Ishikawa (cell line): ENCODE measurements around the gene RPS6KA4.

Source experiments
- CEBPB ChIP-seq: IDR thresholded peaks from 2 replicates; pipeline ENCODE4 v1.6.1; 2012
- CREB1 ChIP-seq: IDR thresholded peaks from 2 replicates; pipeline ENCODE4 v1.6.1; 2012; ENCODE audit warnings: low read depth
- EGR1 ChIP-seq: IDR thresholded peaks from 2 replicates; pipeline ENCODE4 v1.6.1; 2012
- EP300 ChIP-seq: IDR thresholded peaks from 2 replicates; pipeline ENCODE4 v1.6.1; 2012; ENCODE audit warnings: borderline replicate concordance
- FOXM1 ChIP-seq: IDR thresholded peaks from 2 replicates; pipeline ENCODE4 v1.6.1; 2012; ENCODE audit warnings: low read depth, borderline replicate concordance
- NFIC ChIP-seq: IDR thresholded peaks from 2 replicates; pipeline ENCODE4 v1.6.1; 2012
- RAD21 ChIP-seq: IDR thresholded peaks from 2 replicates; pipeline ENCODE4 v1.6.1; 2012; ENCODE audit warnings: low read depth
- TAF1 ChIP-seq: IDR thresholded peaks from 2 replicates; pipeline ENCODE4 v1.6.1; 2012; ENCODE audit warnings: low read depth, mild to moderate bottlenecking
- TCF12 ChIP-seq: IDR thresholded peaks from 2 replicates; pipeline ENCODE4 v1.6.1; 2012; ENCODE audit warnings: low read depth
- TEAD4 ChIP-seq: IDR thresholded peaks from 2 replicates; pipeline ENCODE4 v1.6.1; 2012
- YY1 ChIP-seq: IDR thresholded peaks from 2 replicates; pipeline ENCODE4 v1.6.1; 2012; ENCODE audit warnings: low read depth
- ZBTB7A ChIP-seq: IDR thresholded peaks from 2 replicates; pipeline ENCODE4 v1.6.1; 2012; ENCODE audit warnings: low read depth
- TF ChIP-seq, protein P1 (sequence below): IDR thresholded peaks from 2 replicates; pipeline ENCODE4 v1.6.1; 2012; ENCODE audit warnings: low read depth, mild to moderate bottlenecking
- TF ChIP-seq, protein P2 (sequence below): IDR thresholded peaks from 2 replicates; pipeline ENCODE4 v1.6.1; 2012
- TF ChIP-seq, protein P3 (sequence below): IDR thresholded peaks from 2 replicates; pipeline ENCODE4 v1.6.1; 2012

RPS6KA4 gene

DNA sequence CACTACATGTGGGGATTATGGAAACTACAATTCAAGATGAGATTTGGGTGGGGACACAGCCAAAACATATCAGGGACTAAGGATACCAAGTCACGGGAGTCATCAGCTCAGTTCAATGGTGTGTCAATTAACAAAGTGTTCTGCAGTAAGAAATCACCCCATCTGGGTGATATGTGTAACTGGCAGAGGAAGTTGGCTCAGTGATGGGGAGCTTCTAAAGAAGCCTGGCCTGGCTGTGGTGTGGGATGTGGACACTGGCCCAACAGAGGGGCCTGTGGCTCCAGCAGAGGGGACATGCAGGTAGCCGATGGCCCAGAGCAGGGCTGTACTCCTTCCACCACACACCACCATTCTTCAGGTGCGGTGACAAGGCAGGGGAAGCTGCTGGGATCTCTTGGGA is 31.6 kb downstream of the RPS6KA4 start:
- TF ChIP-seq EGR1 = no peak
- TF ChIP-seq NFIC = no peak
- no peak for TF ChIP-seq TAF1
- TF ChIP-seq RAD21 = no peak
- TF ChIP-seq, protein P1, sequence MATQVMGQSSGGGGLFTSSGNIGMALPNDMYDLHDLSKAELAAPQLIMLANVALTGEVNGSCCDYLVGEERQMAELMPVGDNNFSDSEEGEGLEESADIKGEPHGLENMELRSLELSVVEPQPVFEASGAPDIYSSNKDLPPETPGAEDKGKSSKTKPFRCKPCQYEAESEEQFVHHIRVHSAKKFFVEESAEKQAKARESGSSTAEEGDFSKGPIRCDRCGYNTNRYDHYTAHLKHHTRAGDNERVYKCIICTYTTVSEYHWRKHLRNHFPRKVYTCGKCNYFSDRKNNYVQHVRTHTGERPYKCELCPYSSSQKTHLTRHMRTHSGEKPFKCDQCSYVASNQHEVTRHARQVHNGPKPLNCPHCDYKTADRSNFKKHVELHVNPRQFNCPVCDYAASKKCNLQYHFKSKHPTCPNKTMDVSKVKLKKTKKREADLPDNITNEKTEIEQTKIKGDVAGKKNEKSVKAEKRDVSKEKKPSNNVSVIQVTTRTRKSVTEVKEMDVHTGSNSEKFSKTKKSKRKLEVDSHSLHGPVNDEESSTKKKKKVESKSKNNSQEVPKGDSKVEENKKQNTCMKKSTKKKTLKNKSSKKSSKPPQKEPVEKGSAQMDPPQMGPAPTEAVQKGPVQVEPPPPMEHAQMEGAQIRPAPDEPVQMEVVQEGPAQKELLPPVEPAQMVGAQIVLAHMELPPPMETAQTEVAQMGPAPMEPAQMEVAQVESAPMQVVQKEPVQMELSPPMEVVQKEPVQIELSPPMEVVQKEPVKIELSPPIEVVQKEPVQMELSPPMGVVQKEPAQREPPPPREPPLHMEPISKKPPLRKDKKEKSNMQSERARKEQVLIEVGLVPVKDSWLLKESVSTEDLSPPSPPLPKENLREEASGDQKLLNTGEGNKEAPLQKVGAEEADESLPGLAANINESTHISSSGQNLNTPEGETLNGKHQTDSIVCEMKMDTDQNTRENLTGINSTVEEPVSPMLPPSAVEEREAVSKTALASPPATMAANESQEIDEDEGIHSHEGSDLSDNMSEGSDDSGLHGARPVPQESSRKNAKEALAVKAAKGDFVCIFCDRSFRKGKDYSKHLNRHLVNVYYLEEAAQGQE = no peak
- no peak for TF ChIP-seq TEAD4
- no peak for TF ChIP-seq ZBTB7A
- TF ChIP-seq EP300 = no peak
- TF ChIP-seq CREB1 = no peak
- no peak for TF ChIP-seq YY1
- no peak for TF ChIP-seq FOXM1
- TF ChIP-seq CEBPB = no peak
- TF ChIP-seq, protein P2, sequence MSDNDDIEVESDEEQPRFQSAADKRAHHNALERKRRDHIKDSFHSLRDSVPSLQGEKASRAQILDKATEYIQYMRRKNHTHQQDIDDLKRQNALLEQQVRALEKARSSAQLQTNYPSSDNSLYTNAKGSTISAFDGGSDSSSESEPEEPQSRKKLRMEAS = no peak
- TF ChIP-seq, protein P3, sequence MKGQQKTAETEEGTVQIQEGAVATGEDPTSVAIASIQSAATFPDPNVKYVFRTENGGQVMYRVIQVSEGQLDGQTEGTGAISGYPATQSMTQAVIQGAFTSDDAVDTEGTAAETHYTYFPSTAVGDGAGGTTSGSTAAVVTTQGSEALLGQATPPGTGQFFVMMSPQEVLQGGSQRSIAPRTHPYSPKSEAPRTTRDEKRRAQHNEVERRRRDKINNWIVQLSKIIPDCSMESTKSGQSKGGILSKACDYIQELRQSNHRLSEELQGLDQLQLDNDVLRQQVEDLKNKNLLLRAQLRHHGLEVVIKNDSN = no peak
- no peak for TF ChIP-seq TCF12

DNA sequence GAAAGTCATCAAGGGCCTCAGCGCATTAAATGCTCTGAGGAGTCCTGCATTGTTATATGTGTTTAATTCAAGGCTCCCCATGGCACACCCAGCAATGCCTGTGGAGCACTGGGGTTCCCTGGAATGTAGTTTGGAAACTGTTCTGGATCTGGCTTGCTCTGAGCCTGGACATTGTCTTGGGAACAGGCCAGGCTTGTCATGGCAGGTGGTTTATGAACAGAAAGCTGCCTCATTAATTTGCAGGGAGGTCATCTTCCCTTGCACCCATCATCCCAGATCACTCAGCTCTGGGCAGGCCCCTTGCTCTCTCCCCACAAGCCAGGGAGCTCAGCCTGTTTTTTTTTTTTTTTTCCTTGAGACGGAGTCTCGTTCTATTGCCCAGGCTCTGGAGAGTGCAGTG is 32.9 kb downstream of the RPS6KA4 start:
- TF ChIP-seq, protein P1 = no peak
- TF ChIP-seq, protein P3 = no peak
- no peak for TF ChIP-seq FOXM1
- no peak for TF ChIP-seq TEAD4
- no peak for TF ChIP-seq NFIC
- TF ChIP-seq YY1 = no peak
- no peak for TF ChIP-seq EP300
- no peak for TF ChIP-seq TAF1
- TF ChIP-seq TCF12 = no peak
- TF ChIP-seq CEBPB = no peak
- no peak for TF ChIP-seq CREB1
- no peak for TF ChIP-seq EGR1
- TF ChIP-seq, protein P2 = no peak
- no peak for TF ChIP-seq RAD21
- no peak for TF ChIP-seq ZBTB7A

DNA sequence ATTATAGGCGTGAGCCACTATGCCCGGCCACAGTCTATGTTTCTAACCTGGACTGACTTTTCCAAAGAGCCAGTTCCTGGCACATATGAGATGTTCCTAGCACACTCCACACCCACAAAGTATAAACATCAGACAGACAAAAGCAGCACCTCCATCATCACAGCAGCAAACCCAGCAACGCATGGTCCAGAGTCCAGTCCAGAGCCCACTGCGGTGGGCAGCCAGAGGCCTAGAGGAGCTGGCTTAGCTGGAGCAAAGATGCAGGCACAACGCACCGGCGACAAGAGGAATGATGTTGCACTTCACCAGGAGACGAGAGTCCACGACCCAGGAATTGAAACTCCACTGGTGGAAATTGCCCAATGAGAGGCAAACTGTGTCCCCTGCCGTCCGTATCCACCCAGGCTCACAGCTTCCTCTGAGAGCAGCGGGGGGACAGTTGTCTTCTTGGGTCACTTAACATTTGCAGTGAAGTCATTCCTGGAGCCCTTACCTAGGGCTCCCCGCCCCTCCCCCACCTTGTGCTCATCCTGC is 36.6 kb downstream of the RPS6KA4 start:
- no peak for TF ChIP-seq ZBTB7A

DNA sequence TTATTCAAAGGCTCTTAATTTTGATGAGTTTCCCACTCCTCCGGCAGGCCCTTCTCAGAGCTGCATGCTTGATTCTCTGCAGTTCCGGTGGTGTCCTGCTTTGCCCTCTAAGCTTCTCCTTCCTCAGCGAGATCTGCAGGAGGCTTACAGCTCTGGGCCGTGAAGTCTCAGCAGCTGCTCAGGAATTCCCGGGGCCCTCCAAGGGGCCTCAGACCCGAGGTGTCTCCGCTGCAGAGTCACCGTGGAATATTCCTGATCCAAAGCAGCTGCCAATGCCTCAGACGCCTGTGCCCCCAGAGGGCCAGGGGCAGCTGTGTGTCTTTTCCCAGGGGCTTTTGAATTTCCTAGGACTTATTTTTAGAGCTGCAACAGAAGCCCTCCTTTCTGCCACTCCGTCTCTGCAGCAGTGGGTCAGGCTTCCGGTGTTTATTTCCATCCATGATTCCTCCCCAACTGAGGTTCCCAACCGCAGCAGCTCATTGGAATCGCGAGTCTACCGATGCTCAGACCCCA is 37.2 kb downstream of the RPS6KA4 start:
- TF ChIP-seq TEAD4 (no peak), TCF12 (no peak), CEBPB (no peak), FOXM1 (no peak), ZBTB7A (no peak), EGR1 (no peak), EP300 (no peak), CREB1 (no peak), TAF1 (no peak), RAD21 (no peak), YY1 (no peak), NFIC (no peak)
- TF ChIP-seq, protein P2 = no peak
- TF ChIP-seq, protein P3 = no peak
- TF ChIP-seq, protein P1 = no peak
